ENCODE data around the gene MAMLD1. TPM values are rescaled to one million over a fixed set of nuclear protein-coding genes. Genes with fewer than 3 reads are reported as not detected.

MAMLD1 gene
- total and polyA plus RNA-seq, 2 donors (not counting 3 experiments of a cell fraction or from before 2014, with no cell fraction given): 2.5 to 5.6 TPM

DNA sequence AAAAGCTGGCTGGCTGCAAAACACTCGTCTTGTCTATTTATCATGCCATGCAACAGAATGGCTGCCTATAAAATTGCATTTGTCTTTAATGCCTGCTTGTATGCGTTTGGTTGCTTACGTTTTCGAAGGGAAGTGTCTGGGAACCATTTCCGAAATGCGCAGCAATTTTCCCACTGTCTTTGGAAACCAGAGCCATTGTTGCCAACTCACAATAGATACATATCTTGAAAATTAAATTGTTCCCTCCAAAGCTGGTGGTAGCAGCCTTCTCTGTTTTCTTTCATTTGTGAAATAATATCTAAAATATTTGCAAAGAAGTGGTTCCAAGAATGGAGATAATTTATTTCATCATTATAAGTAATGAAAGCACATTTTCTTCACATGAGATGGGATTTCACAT, 53.4 kb downstream of the MAMLD1 start:
- FAIRE-seq: no peak
- H2AFZ ChIP-seq (ENCODE audit: low read depth, low read length): no peak overlapping the region
- H3K4me2 ChIP-seq (ENCODE audit: insufficient read depth, low read length): no peak overlapping the region
- CTCF ChIA-PET: no interaction called here
- no peaks in the 10 kb centered on the region for H3K36me3 ChIP-seq (ENCODE audit: control insufficient read depth in 2 of 2, extremely low read depth in 1 of 2, insufficient read depth in 2 of 2, low read length in 2 of 2)
- intact Hi-C loops (cut with micrococcal nuclease): no loop called here
- DNase-seq (ENCODE audit: low read depth, low spot score): peak; percentile 9
- dilution Hi-C loops (cut with MboI; ENCODE audit: extremely low pct_ligation_motif_present, low sequenced_read_pairs): no loop called here
- no peaks in the 10 kb centered on the region for H3K9me1 ChIP-seq (replicated peaks; ENCODE audit: control insufficient read depth, extremely low read depth, insufficient read depth, low read length)
- H3K9me3 ChIP-seq (replicated peaks; ENCODE audit: control insufficient read depth, insufficient read depth, low read length): no peaks in the 10 kb centered on the region
- H3K9ac ChIP-seq (replicated peaks; ENCODE audit: extremely low read depth, insufficient read depth, low read length): no peak overlapping the region
- H3K27ac ChIP-seq (ENCODE audit: insufficient read depth, low read depth, low read length): no peak overlapping the region
- POLR2A ChIA-PET: no interaction called here
- no peaks in the 10 kb centered on the region for H4K20me1 ChIP-seq (replicated peaks; ENCODE audit: control insufficient read depth, extremely low read depth, insufficient read depth, low read length)
- H3K4me1 ChIP-seq (ENCODE audit: control insufficient read depth, extremely low read depth, insufficient read depth, low read length): no peaks in the 10 kb centered on the region
- no TSS peak for BruUV-seq (replicated peaks)
- TF ChIP-seq EZH2 (IDR thresholded peaks at IDR 0.05; ENCODE audit: borderline replicate concordance, low read depth, low read length, severe bottlenecking): no peak
- TF ChIP-seq, protein P1, sequence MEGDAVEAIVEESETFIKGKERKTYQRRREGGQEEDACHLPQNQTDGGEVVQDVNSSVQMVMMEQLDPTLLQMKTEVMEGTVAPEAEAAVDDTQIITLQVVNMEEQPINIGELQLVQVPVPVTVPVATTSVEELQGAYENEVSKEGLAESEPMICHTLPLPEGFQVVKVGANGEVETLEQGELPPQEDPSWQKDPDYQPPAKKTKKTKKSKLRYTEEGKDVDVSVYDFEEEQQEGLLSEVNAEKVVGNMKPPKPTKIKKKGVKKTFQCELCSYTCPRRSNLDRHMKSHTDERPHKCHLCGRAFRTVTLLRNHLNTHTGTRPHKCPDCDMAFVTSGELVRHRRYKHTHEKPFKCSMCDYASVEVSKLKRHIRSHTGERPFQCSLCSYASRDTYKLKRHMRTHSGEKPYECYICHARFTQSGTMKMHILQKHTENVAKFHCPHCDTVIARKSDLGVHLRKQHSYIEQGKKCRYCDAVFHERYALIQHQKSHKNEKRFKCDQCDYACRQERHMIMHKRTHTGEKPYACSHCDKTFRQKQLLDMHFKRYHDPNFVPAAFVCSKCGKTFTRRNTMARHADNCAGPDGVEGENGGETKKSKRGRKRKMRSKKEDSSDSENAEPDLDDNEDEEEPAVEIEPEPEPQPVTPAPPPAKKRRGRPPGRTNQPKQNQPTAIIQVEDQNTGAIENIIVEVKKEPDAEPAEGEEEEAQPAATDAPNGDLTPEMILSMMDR (IDR thresholded peaks at IDR 0.05; ENCODE audit: extremely low read depth in 1 of 2, insufficient read depth in 1 of 2, low read depth in 1 of 2, low read length in 2 of 2): no peak
- no peak for TF ChIP-seq POLR2A (IDR thresholded peaks at IDR 0.05; ENCODE audit: low read depth, low read length)
- no peak for TF ChIP-seq GATA2 (IDR thresholded peaks at IDR 0.05; ENCODE audit: insufficient read depth, insufficient read length, low read depth, low read length)
- no peak for TF ChIP-seq FOS (IDR thresholded peaks at IDR 0.05; ENCODE audit: borderline replicate concordance, insufficient read depth, low read length)
- TF ChIP-seq MYC (IDR thresholded peaks at IDR 0.05; ENCODE audit: low read depth, low read length): no peak
- no peak for TF ChIP-seq MAX (IDR thresholded peaks at IDR 0.05; ENCODE audit: insufficient read depth, insufficient read length)
- no peak for TF ChIP-seq POLR2AphosphoS5 (IDR thresholded peaks at IDR 0.05; ENCODE audit: insufficient read depth, low read depth, low read length)
- TF ChIP-seq JUN (IDR thresholded peaks at IDR 0.05; ENCODE audit: borderline replicate concordance, insufficient read depth, insufficient read length, low read depth): no peak
- H3K4me3 ChIP-seq (replicated peaks in 1 of 3; ENCODE audit: insufficient read depth in 1 of 3, low read depth in 1 of 3, low read length in 3 of 3): no peak overlapping the region
- H3K79me2 ChIP-seq (ENCODE audit: control insufficient read depth, insufficient read depth, low read length): no peaks in the 10 kb centered on the region
- H3K27me3 ChIP-seq (ENCODE audit: control insufficient read depth in 2 of 2, insufficient read depth in 2 of 2, low read length in 2 of 2): no peaks in the 10 kb centered on the region

Measured in endothelial cell of umbilical vein (primary cell).